Measurements from ENCODE around the gene MAP2.
A peak's percentile ranks its signal among the peaks of the same experiment; 100 is the strongest.
"Not testable (repeated sequence)": the region's sequence is repeated elsewhere in the genome, so short reads cannot be mapped to it uniquely, and the experiment has no call there.

MAP2 gene

GRCh38 chr2:209549589-209549988 is 125.7 kb downstream of the MAP2 start:
- no peak for DNase-seq

GRCh38 chr2:209553913-209554312 is 130.1 kb downstream of the MAP2 start:
- no peak for DNase-seq

GRCh38 chr2:209556354-209556961 is 132.6 kb downstream of the MAP2 start:
- peak; percentile 6 to 42 for DNase-seq

- DNase-seq, result no peak
Measured at GRCh38 chr2:209560911-209561310, 137.1 kb downstream of the MAP2 start.

GRCh38 chr2:209563453-209563852 is 139.6 kb downstream of the MAP2 start:
- no peak for DNase-seq

- DNase-seq, result no peak
Measured at GRCh38 chr2:209564816-209565215, 141.0 kb downstream of the MAP2 start.

- no peak for DNase-seq
Measured at GRCh38 chr2:209565896-209566582, 142.2 kb downstream of the MAP2 start.

GRCh38 chr2:209570194-209570593 is 146.3 kb downstream of the MAP2 start:
- no peak for DNase-seq

- DNase-seq, result no peak
Measured at GRCh38 chr2:209574515-209574914, 150.7 kb downstream of the MAP2 start.

GRCh38 chr2:209577376-209578357 is 153.8 kb downstream of the MAP2 start:
- DNase-seq, result peak in 1 of 2 experiments; percentile 15

- DNase-seq, result no peak
Measured at GRCh38 chr2:209578394-209579001, 154.7 kb downstream of the MAP2 start.

- DNase-seq, result peak in 1 of 2 experiments; percentile 25
Measured at GRCh38 chr2:209579230-209579749, 155.4 kb downstream of the MAP2 start.

- DNase-seq, result no peak
Measured at GRCh38 chr2:209581040-209581439, 157.2 kb downstream of the MAP2 start.

GRCh38 chr2:209582281-209582680 is 158.4 kb downstream of the MAP2 start:
- DNase-seq, result no peak

- no peak for DNase-seq
Measured at GRCh38 chr2:209584472-209584871, 160.6 kb downstream of the MAP2 start.

GRCh38 chr2:209584915-209585314 is 161.1 kb downstream of the MAP2 start:
- no peak for DNase-seq

- no peak for DNase-seq
Measured at GRCh38 chr2:209591021-209591420, 167.2 kb downstream of the MAP2 start.

GRCh38 chr2:209592106-209592505 is 168.3 kb downstream of the MAP2 start:
- no peak for DNase-seq

GRCh38 chr2:209593930-209594329 is 170.1 kb downstream of the MAP2 start:
- no peak for DNase-seq

GRCh38 chr2:209596262-209596661 is 172.4 kb downstream of the MAP2 start:
- no peak for DNase-seq

- not testable (repeated sequence) for DNase-seq
Measured at GRCh38 chr2:209598227-209598626, 174.4 kb downstream of the MAP2 start.

- DNase-seq, result no peak
Measured at GRCh38 chr2:209600341-209601171, 176.7 kb downstream of the MAP2 start.
